Esophagus mucosa (tissue), 1 donor: ENCODE measurements around the gene EXT2. TPM values are rescaled to one million over a fixed set of nuclear protein-coding genes. Genes with fewer than 3 reads are reported as not detected.

Experiments used
- ATAC-seq: fragments of 200-7000 bp; cut with Tn5 transposase; one replicate; pipeline ENCODE4 v1.9.1; 2020
- total RNA-seq: library from RNA; stranded (reverse); gene quantifications from one replicate; pipeline ENCODE4 v1.2.4, GENCODE V29; 2023
- donor health status: DM: yes; HTN: yes; CAD: no.

Gene EXT2
- total RNA-seq, 1 donor from 2014 or later = 28.8 TPM

- no peak for ATAC-seq
Observed at GRCh38 chr11:44088377-44088776, 7.1 kb upstream of the EXT2 start.

GRCh38 chr11:44088871-44089270, 6.6 kb upstream of the EXT2 start:
- no peak for ATAC-seq

- no peak for ATAC-seq
Observed at GRCh38 chr11:44090539-44090938, 4.9 kb upstream of the EXT2 start.

GRCh38 chr11:44094260-44094868, 1.1 kb upstream of the EXT2 start:
- ATAC-seq = peak; percentile 39

- ATAC-seq = peak; percentile 54
Observed at GRCh38 chr11:44096360-44097185, 1.1 kb downstream of the EXT2 start.

- peak; percentile 18 for ATAC-seq
Observed at GRCh38 chr11:44097821-44098220, 2.3 kb downstream of the EXT2 start.

- no peak for ATAC-seq
Observed at GRCh38 chr11:44101098-44101497, 5.6 kb downstream of the EXT2 start.

- no peak for ATAC-seq
Observed at GRCh38 chr11:44104481-44105294, 9.2 kb downstream of the EXT2 start.

GRCh38 chr11:44108260-44108659, 12.8 kb downstream of the EXT2 start:
- no peak for ATAC-seq

- ATAC-seq = peak; percentile 59
Observed at GRCh38 chr11:44110231-44110679, 14.8 kb downstream of the EXT2 start.

GRCh38 chr11:44112091-44112821, 16.8 kb downstream of the EXT2 start:
- ATAC-seq = peak; percentile 43

GRCh38 chr11:44113018-44113417, 17.5 kb downstream of the EXT2 start:
- ATAC-seq = no peak

- ATAC-seq = no peak
Observed at GRCh38 chr11:44113572-44113971, 18.1 kb downstream of the EXT2 start.

GRCh38 chr11:44116234-44116830, 20.9 kb downstream of the EXT2 start:
- ATAC-seq = no peak

- ATAC-seq = peak; percentile 31
Observed at GRCh38 chr11:44120169-44120568, 24.7 kb downstream of the EXT2 start.

GRCh38 chr11:44125598-44125997, 30.1 kb downstream of the EXT2 start:
- no peak for ATAC-seq

GRCh38 chr11:44126304-44126703, 30.8 kb downstream of the EXT2 start:
- no peak for ATAC-seq

- no peak for ATAC-seq
Observed at GRCh38 chr11:44127130-44127529, 31.7 kb downstream of the EXT2 start.

GRCh38 chr11:44128729-44129128, 33.3 kb downstream of the EXT2 start:
- no peak for ATAC-seq

GRCh38 chr11:44130751-44131150, 35.3 kb downstream of the EXT2 start:
- ATAC-seq = no peak

- ATAC-seq = peak; percentile 32
Observed at GRCh38 chr11:44133335-44133946, 38.0 kb downstream of the EXT2 start.

GRCh38 chr11:44134625-44135024, 39.1 kb downstream of the EXT2 start:
- ATAC-seq = no peak
